Tibial nerve (tissue), 4 donors: ENCODE measurements around the gene OR51D1.

Experiments used
- CTCF ChIP-seq, 5 experiments: fragments of 200-600 bp in 3 of 5; fragments of 450-650 bp in 2 of 5; sonication (generic) in 3 of 5; IDR thresholded peaks; one replicate each; pipeline ENCODE4 v1.5.1; 2016 to 2019; ENCODE audit warnings: antibody characterized with exemption in 5 of 5, mild to moderate bottlenecking in 3 of 5, moderate library complexity in 2 of 5
- EP300 ChIP-seq, 2 donors: sonication (generic); formaldehyde crosslinking; IDR thresholded peaks; one replicate each; pipeline ENCODE4 v1.6.1; 2017; ENCODE audit warnings: antibody characterized with exemption in 2 of 2, mild to moderate bottlenecking in 1 of 2
- POLR2A ChIP-seq, 2 donors: fragments of 450-650 bp; IDR thresholded peaks; one replicate each; pipeline ENCODE4 v1.6.1; 2017; ENCODE audit warnings: antibody characterized with exemption in 2 of 2, mild to moderate bottlenecking in 2 of 2, moderate library complexity in 2 of 2

- TF ChIP-seq CTCF (IDR thresholded peaks at IDR 0.05): no peak
- TF ChIP-seq POLR2A (IDR thresholded peaks at IDR 0.05): no peak
- TF ChIP-seq EP300 (IDR thresholded peaks at IDR 0.05): no peak
Observed at GRCh38 chr11:4643682-4644081, 6.4 kb downstream of the OR51D1 start, which contains the start of gene OR51E1.
